GM23338 (cell line): Measurements from ENCODE around the gene HERPUD2. TPM values are rescaled to one million over a fixed set of nuclear protein-coding genes. Genes with fewer than 3 reads are reported as not detected.

ENCODE experiments used
- ATAC-seq: fragments of 200-7000 bp; cut with Tn5 transposase; 3 replicates; pipeline ENCODE4 v1.9.1; 2020
- DNase-seq: peaks from one replicate; pipeline ENCODE4 v3.0.0-alpha.2; 2015; ENCODE audit warnings: low spot score
- H2AFZ ChIP-seq: fragments of 200-600 bp; sonication (generic); 2 replicates; pipeline ENCODE4 v1.8.0; 2016; ENCODE audit warnings: antibody characterized with exemption, mild to moderate bottlenecking, moderate library complexity
- H3F3A ChIP-seq: fragments of 200-600 bp; sonication (generic); replicated peaks from 2 replicates; pipeline ENCODE4 v1.8.0; 2017; ENCODE audit warnings: antibody characterized with exemption, mixed run types, low read depth
- H3K27ac ChIP-seq: fragments of 200-600 bp; sonication (generic); 2 replicates; pipeline ENCODE4 v1.6.1; 2016; ENCODE audit warnings: low read depth
- H3K27me3 ChIP-seq: fragments of 200-600 bp; sonication (generic); 2 replicates; pipeline ENCODE4 v1.8.0; 2016; ENCODE audit warnings: mild to moderate bottlenecking, mixed run types, moderate library complexity; ENCODE audit not compliant: insufficient read depth
- H3K36me3 ChIP-seq: fragments of 200-600 bp; sonication (generic); 2 replicates; pipeline ENCODE4 v1.8.0; 2016; ENCODE audit warnings: mild to moderate bottlenecking; ENCODE audit not compliant: insufficient read depth
- H3K4me1 ChIP-seq: fragments of 200-600 bp; sonication (generic); 2 replicates; pipeline ENCODE4 v1.8.0; 2016; ENCODE audit warnings: mild to moderate bottlenecking, moderate library complexity; ENCODE audit not compliant: insufficient read depth
- H3K4me2 ChIP-seq: fragments of 200-600 bp; sonication (generic); 2 replicates; pipeline ENCODE4 v1.7.1; 2017; ENCODE audit warnings: mixed run types
- H3K4me3 ChIP-seq: fragments of 200-600 bp; sonication (generic); 2 replicates; pipeline ENCODE4 v1.6.1; 2016; ENCODE audit warnings: mixed run types
- H3K79me2 ChIP-seq: fragments of 200-600 bp; sonication (generic); replicated peaks from 2 replicates; pipeline ENCODE4 v1.8.0; 2017; ENCODE audit warnings: mild to moderate bottlenecking; ENCODE audit not compliant: insufficient read depth
- H3K9me2 ChIP-seq: fragments of 200-600 bp; sonication (generic); 2 replicates; pipeline ENCODE4 v1.8.0; 2017; ENCODE audit not compliant: insufficient read depth
- H4K20me1 ChIP-seq: fragments of 200-600 bp; sonication (generic); replicated peaks from 2 replicates; pipeline ENCODE4 v1.8.0; 2017; ENCODE audit warnings: mild to moderate bottlenecking; ENCODE audit not compliant: insufficient read depth
- H3K27ac Mint-ChIP-seq: 2 replicates; pipeline ENCODE4 v1.8.0; 2020; ENCODE audit warnings: inconsistent platforms, mild to moderate bottlenecking, moderate library complexity, mixed read lengths
- H3K27me3 Mint-ChIP-seq: 3 replicates; pipeline ENCODE4 v1.8.0; 2022; ENCODE audit warnings: low read depth, mild to moderate bottlenecking, moderate library complexity, mixed read lengths, inconsistent platforms; ENCODE audit not compliant: insufficient read depth, poor library complexity
- H3K36me3 Mint-ChIP-seq: 3 replicates; pipeline ENCODE4 v1.8.0; 2021; ENCODE audit warnings: low read depth, mild to moderate bottlenecking, inconsistent platforms, moderate library complexity, mixed read lengths
- H3K4me1 Mint-ChIP-seq: 3 replicates; pipeline ENCODE4 v1.8.0; 2020; ENCODE audit warnings: mild to moderate bottlenecking, inconsistent platforms, mixed read lengths
- H3K4me3 Mint-ChIP-seq: 3 replicates; pipeline ENCODE4 v1.8.0; 2021; ENCODE audit warnings: moderate library complexity, mild to moderate bottlenecking, inconsistent platforms, mixed read lengths
- H3K9me3 Mint-ChIP-seq: 3 replicates; pipeline ENCODE4 v1.8.0; 2020; ENCODE audit warnings: moderate library complexity, mild to moderate bottlenecking, inconsistent platforms, mixed read lengths
- CREB1 ChIP-seq: fragments of 250-450 bp; sonication (Bioruptor Pico); IDR thresholded peaks from 2 replicates; pipeline ENCODE4 v1.5.0; 2020; ENCODE audit warnings: low read depth, mild to moderate bottlenecking, moderate library complexity
- EZH2phosphoT487 ChIP-seq: fragments of 200-600 bp; sonication (generic); IDR thresholded peaks from one replicate; pipeline ENCODE4 v1.8.1; 2018; ENCODE audit warnings: antibody characterized with exemption; ENCODE audit not compliant: unreplicated experiment
- STAT1 ChIP-seq: IDR thresholded peaks from one replicate; pipeline ENCODE4 v1.6.1; 2016; ENCODE audit warnings: antibody characterized with exemption; ENCODE audit not compliant: unreplicated experiment
- ZNF114 ChIP-seq: fragments of 250-450 bp; sonication (Bioruptor Pico); IDR thresholded peaks from 2 replicates; pipeline ENCODE4 v1.5.0; 2020; ENCODE audit warnings: mild to moderate bottlenecking, moderate library complexity
- polyA plus RNA-seq: library from polyadenylated mRNA; unstranded; fragments of >200 nt; fragmentation: Nextera tagmentation; extraction: Ambion mirVana; gene quantifications from 2 replicates; pipeline ENCODE4 v1.2.1, GENCODE V29; 2016
- total RNA-seq: library from RNA; depleted of rRNA; stranded (reverse); fragments of >200 nt; shearing (Covaris generic); gene quantifications from 2 replicates; pipeline ENCODE4 v1.2.3, GENCODE V29; 2014
- TF ChIP-seq, protein P1 (sequence below), 2 experiments: fragments of 200-600 bp in 1 of 2; sonication (generic) in 1 of 2; conservative IDR thresholded peaks; 2 replicates each; pipeline versions ENCODE4 v1.5.1 to v1.6.1; 2016 to 2017; ENCODE audit warnings: antibody characterized with exemption in 2 of 2, low read depth in 2 of 2, mild to moderate bottlenecking in 2 of 2, moderate library complexity in 1 of 2
- TF ChIP-seq, protein P2 (sequence below): fragments of 250-450 bp; sonication (Bioruptor Pico); IDR thresholded peaks from 2 replicates; pipeline ENCODE4 v1.5.0; 2020; ENCODE audit warnings: mild to moderate bottlenecking, moderate library complexity

Gene HERPUD2
- total and polyA plus RNA-seq, 2 experiments from 2014 or later: 8.0 to 12.0 TPM

GRCh38 chr7:35701287-35701900 lies 6.5 kb upstream of the HERPUD2 start:
- H3K27ac ChIP-seq: no peak overlapping the region
- no peaks in the 10 kb centered on the region; the same call in 1 of the 2 replicates for H3K4me1 ChIP-seq
- no peak overlapping the region for H2AFZ ChIP-seq
- DNase-seq (no peak), ATAC-seq (no peak)
- Mint-ChIP-seq H3K4me1 (peaks cover 3% of the 10 kb centered on the region; the same call in 2 of the 3 replicates), H3K36me3 (peaks cover 10% of the 10 kb centered on the region), H3K4me3 (no peak overlapping the region), H3K9me3 (peaks cover 8% of the 10 kb centered on the region; the same call in 2 of the 3 replicates), H3K27ac (no peak overlapping the region), H3K27me3 (no peaks in the 10 kb centered on the region)
- no peaks in the 10 kb centered on the region for H3K27me3 ChIP-seq
- no peaks in the 10 kb centered on the region for H4K20me1 ChIP-seq
- no peak for TF ChIP-seq CREB1 (CRISPR knock-in tag)
- TF ChIP-seq ZNF114 (CRISPR knock-in tag): no peak
- TF ChIP-seq, protein P1, sequence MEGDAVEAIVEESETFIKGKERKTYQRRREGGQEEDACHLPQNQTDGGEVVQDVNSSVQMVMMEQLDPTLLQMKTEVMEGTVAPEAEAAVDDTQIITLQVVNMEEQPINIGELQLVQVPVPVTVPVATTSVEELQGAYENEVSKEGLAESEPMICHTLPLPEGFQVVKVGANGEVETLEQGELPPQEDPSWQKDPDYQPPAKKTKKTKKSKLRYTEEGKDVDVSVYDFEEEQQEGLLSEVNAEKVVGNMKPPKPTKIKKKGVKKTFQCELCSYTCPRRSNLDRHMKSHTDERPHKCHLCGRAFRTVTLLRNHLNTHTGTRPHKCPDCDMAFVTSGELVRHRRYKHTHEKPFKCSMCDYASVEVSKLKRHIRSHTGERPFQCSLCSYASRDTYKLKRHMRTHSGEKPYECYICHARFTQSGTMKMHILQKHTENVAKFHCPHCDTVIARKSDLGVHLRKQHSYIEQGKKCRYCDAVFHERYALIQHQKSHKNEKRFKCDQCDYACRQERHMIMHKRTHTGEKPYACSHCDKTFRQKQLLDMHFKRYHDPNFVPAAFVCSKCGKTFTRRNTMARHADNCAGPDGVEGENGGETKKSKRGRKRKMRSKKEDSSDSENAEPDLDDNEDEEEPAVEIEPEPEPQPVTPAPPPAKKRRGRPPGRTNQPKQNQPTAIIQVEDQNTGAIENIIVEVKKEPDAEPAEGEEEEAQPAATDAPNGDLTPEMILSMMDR (conservative IDR thresholded peaks at IDR 0.05; ENCODE audit: low read depth in 2 of 2): no peak
- TF ChIP-seq STAT1: no peak
- no peak for TF ChIP-seq EZH2phosphoT487
- TF ChIP-seq, protein P2, sequence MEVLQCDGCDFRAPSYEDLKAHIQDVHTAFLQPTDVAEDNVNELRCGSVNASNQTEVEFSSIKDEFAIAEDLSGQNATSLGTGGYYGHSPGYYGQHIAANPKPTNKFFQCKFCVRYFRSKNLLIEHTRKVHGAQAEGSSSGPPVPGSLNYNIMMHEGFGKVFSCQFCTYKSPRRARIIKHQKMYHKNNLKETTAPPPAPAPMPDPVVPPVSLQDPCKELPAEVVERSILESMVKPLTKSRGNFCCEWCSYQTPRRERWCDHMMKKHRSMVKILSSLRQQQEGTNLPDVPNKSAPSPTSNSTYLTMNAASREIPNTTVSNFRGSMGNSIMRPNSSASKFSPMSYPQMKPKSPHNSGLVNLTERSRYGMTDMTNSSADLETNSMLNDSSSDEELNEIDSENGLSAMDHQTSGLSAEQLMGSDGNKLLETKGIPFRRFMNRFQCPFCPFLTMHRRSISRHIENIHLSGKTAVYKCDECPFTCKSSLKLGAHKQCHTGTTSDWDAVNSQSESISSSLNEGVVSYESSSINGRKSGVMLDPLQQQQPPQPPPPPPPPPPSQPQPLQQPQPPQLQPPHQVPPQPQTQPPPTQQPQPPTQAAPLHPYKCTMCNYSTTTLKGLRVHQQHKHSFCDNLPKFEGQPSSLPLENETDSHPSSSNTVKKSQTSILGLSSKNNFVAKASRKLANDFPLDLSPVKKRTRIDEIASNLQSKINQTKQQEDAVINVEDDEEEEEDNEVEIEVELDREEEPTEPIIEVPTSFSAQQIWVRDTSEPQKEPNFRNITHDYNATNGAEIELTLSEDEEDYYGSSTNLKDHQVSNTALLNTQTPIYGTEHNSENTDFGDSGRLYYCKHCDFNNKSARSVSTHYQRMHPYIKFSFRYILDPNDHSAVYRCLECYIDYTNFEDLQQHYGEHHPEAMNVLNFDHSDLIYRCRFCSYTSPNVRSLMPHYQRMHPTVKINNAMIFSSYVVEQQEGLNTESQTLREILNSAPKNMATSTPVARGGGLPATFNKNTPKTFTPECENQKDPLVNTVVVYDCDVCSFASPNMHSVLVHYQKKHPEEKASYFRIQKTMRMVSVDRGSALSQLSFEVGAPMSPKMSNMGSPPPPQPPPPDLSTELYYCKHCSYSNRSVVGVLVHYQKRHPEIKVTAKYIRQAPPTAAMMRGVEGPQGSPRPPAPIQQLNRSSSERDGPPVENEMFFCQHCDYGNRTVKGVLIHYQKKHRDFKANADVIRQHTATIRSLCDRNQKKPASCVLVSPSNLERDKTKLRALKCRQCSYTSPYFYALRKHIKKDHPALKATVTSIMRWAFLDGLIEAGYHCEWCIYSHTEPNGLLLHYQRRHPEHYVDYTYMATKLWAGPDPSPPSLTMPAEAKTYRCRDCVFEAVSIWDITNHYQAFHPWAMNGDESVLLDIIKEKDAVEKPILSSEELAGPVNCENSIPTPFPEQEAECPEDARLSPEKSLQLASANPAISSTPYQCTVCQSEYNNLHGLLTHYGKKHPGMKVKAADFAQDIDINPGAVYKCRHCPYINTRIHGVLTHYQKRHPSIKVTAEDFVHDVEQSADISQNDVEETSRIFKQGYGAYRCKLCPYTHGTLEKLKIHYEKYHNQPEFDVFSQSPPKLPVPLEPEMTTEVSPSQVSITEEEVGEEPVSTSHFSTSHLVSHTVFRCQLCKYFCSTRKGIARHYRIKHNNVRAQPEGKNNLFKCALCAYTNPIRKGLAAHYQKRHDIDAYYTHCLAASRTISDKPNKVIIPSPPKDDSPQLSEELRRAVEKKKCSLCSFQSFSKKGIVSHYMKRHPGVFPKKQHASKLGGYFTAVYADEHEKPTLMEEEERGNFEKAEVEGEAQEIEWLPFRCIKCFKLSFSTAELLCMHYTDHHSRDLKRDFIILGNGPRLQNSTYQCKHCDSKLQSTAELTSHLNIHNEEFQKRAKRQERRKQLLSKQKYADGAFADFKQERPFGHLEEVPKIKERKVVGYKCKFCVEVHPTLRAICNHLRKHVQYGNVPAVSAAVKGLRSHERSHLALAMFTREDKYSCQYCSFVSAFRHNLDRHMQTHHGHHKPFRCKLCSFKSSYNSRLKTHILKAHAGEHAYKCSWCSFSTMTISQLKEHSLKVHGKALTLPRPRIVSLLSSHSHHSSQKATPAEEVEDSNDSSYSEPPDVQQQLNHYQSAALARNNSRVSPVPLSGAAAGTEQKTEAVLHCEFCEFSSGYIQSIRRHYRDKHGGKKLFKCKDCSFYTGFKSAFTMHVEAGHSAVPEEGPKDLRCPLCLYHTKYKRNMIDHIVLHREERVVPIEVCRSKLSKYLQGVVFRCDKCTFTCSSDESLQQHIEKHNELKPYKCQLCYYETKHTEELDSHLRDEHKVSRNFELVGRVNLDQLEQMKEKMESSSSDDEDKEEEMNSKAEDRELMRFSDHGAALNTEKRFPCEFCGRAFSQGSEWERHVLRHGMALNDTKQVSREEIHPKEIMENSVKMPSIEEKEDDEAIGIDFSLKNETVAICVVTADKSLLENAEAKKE: no peak
- H3K4me2 ChIP-seq: no peak overlapping the region
- no peak overlapping the region for H3K4me3 ChIP-seq
- no peaks in the 10 kb centered on the region for H3K9me2 ChIP-seq
- H3F3A ChIP-seq: no peaks in the 10 kb centered on the region
- H3K79me2 ChIP-seq: no peaks in the 10 kb centered on the region
- no peaks in the 10 kb centered on the region for H3K36me3 ChIP-seq
